C4-2B (cell line): Measurements from ENCODE around the gene EXD1.
A peak's percentile ranks its signal among the peaks of the same experiment; 100 is the strongest.
"Not testable (repeated sequence)": the region's sequence is repeated elsewhere in the genome, so short reads cannot be mapped to it uniquely, and the experiment has no call there.

ENCODE experiments used
- H3K27ac ChIP-seq: fragments of 450-650 bp; 2 replicates; pipeline ENCODE4 v1.5.1; 2017
- CTCF ChIP-seq: fragments of 450-650 bp; conservative IDR thresholded peaks from 2 replicates; pipeline ENCODE4 v1.5.1; 2017; ENCODE audit warnings: mild to moderate bottlenecking
- ZFX ChIP-seq: fragments of 450-650 bp; IDR thresholded peaks from 2 replicates; pipeline ENCODE4 v1.6.1; 2017

EXD1 gene

DNA sequence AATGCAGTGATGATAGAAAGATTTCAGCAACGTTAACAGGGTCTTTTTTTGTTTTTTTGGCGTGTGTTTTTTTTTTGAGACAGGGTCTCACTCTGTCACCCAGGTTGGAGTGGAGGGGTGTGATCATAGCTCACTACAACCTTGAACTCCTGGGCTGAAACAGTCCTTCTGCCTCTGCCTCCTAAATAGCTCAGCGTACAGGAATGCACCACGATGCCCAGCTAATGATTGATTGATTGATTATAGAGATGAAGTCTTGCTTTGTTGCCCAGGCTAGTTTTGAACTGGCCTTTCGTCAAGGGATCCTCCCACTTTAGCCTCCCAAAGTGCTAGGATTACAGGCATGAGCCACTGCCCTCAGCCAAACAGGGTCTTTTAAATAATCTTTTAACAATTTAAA is 7.5 kb upstream of the EXD1 start:
- TF ChIP-seq ZFX (no peak), CTCF (no peak)
- no peak overlapping the region for H3K27ac ChIP-seq

DNA sequence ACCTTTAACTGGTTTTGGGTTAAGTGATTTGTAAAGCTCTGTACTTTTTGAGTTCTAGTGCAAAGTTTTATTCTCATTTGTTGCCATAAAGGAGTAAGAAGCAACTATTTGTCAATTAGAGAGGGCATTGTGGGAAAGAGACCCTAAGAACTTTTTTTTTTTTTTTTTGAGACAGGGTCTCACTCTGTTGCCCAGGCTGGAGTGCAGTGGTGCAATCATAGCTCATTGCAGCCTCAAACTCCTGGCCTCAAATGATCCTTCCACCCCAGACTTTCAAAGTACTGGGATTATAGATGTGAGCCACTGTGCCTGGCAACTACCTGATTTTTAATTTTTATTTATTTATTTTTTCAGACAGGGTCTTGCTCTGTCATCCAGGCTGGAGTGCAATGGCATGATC is 5.4 kb upstream of the EXD1 start:
- no peak overlapping the region for H3K27ac ChIP-seq
- TF ChIP-seq ZFX (no peak), CTCF (no peak)

- not testable (repeated sequence) for H3K27ac ChIP-seq
Observed at GRCh38 chr15:41235228-41235627, 4.7 kb upstream of the EXD1 start.

- no peak for TF ChIP-seq CTCF
- TF ChIP-seq ZFX = no peak
- no peak overlapping the region for H3K27ac ChIP-seq
Observed at GRCh38 chr15:41233367-41233771, 2.8 kb upstream of the EXD1 start.

DNA sequence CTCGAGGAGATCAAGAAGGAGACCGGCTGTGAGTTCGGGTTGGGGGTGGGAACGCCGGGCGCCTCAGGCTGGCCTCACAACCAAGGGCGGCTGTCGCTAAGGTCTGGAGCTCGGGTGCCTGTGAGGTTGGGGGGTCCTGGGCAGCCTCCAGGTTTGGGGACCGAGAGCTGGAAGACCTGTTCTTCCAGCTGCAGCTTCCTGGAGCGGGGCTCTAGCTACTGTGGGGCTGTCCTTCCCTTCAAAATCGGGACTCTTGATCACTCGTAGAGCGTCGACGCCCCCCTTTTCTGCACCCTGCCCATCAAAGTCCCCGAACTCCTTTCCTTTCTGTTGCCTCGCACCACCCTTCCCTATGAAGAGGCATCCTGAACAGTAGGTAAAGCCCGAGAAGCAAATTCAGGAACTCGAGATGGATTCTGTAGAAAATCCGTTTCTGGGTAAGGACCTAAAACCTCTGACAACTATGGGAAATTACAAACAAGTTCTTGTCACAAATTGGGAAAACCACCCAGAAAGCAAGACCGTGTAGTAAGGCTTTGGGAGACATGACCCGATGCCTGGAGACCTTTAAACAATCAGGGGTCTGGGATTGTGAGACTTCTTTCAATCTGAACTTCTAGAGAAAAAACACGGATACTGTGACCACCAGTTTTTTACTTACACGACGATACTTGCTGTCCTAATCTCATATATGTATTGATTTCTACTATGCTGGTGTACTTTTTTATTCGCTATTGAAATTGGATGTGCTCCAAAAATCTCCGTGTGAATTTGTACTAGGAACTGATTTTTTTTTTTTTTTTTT is 1.1 kb upstream of the EXD1 start:
- peak overlapping the region; percentile 89 for H3K27ac ChIP-seq
- TF ChIP-seq ZFX = no peak
- TF ChIP-seq CTCF = no peak

GRCh38 chr15:41230345-41230649 is 260 bp downstream of the EXD1 start:
- no peak for TF ChIP-seq CTCF
- no peak for TF ChIP-seq ZFX
- H3K27ac ChIP-seq = peak overlapping the region; percentile 89

DNA sequence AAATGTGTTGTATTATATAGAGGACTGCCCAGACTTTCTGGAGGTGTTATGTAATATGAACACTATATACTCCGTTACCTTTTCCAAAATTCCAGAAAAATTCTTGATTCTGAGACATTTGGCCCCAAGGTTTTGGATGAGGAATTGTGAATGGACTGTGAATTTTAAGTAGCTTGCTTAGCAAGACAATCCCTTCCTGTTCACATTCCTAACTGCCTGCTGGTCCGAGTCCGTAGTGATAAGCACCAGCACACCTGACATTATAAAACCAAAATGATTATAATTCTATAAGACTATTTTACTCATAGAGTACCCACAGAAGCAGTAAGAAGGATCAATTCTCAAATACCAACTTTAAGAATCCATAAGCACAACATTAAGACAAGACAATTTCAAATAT is 11.2 kb downstream of the EXD1 start:
- TF ChIP-seq ZFX = no peak
- no peak for TF ChIP-seq CTCF
- no peak overlapping the region for H3K27ac ChIP-seq

DNA sequence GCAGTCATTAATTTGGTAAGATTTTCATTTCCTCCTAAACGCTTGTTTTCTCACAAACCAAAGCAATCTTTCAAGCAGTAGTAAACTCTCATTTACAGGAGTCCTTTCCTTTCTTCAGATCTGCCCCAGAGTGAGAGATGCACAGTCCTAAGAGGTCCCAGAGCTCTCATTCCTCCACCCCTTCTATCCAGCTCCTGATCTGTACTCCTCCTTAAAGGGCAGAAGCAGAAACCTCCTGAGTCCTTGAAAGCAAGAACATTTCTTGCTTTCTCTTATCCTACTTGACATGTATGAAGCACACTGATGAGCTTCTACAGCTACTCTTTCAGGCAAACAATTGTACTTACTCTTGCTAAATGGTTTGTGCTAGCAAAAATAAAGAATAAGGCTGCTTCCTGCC is 11.7 kb downstream of the EXD1 start:
- TF ChIP-seq CTCF (no peak), ZFX (no peak)
- H3K27ac ChIP-seq = no peak overlapping the region
